ENCODE data around the gene CHD5.

GRCh38 chr1:6166221-6166620 lies 13.9 kb downstream of the CHD5 start:
- TF ChIP-seq, protein P1, sequence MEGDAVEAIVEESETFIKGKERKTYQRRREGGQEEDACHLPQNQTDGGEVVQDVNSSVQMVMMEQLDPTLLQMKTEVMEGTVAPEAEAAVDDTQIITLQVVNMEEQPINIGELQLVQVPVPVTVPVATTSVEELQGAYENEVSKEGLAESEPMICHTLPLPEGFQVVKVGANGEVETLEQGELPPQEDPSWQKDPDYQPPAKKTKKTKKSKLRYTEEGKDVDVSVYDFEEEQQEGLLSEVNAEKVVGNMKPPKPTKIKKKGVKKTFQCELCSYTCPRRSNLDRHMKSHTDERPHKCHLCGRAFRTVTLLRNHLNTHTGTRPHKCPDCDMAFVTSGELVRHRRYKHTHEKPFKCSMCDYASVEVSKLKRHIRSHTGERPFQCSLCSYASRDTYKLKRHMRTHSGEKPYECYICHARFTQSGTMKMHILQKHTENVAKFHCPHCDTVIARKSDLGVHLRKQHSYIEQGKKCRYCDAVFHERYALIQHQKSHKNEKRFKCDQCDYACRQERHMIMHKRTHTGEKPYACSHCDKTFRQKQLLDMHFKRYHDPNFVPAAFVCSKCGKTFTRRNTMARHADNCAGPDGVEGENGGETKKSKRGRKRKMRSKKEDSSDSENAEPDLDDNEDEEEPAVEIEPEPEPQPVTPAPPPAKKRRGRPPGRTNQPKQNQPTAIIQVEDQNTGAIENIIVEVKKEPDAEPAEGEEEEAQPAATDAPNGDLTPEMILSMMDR (IDR thresholded peaks at IDR 0.05): no peak
- TF ChIP-seq POLR2AphosphoS5 (IDR thresholded peaks at IDR 0.05): no peak
- TF ChIP-seq POLR2A (IDR thresholded peaks at IDR 0.05; ENCODE audit: low read depth): no peak
- TF ChIP-seq EP300 (IDR thresholded peaks at IDR 0.05): no peak

Measured in esophagus muscularis mucosa (tissue), 4 donors.